HUES64 (cell line): ENCODE measurements around the gene AIG1.
"Not testable (repeated sequence)": the region's sequence is repeated elsewhere in the genome, so short reads cannot be mapped to it uniquely, and the experiment has no call there.

Experiments used
- H3K27ac ChIP-seq: 2 replicates; pipeline ENCODE4 v1.7.0; 2013; ENCODE audit warnings: low read depth, low read length, inconsistent platforms
- H3K27me3 ChIP-seq: 2 replicates; pipeline ENCODE4 v1.6.1; 2013; ENCODE audit warnings: mild to moderate bottlenecking, low read length; ENCODE audit not compliant: insufficient read depth
- H3K36me3 ChIP-seq: 2 replicates; pipeline ENCODE4 v1.6.1; 2013; ENCODE audit warnings: mild to moderate bottlenecking, low read length; ENCODE audit not compliant: insufficient read depth
- H3K4me1 ChIP-seq: 2 replicates; pipeline ENCODE4 v1.6.1; 2013; ENCODE audit warnings: mild to moderate bottlenecking, low read length, moderate library complexity; ENCODE audit not compliant: insufficient read depth
- H3K4me3 ChIP-seq: 2 replicates; pipeline ENCODE4 v1.5.1; 2013; ENCODE audit warnings: mild to moderate bottlenecking, low read length, moderate library complexity
- H3K9ac ChIP-seq: 2 replicates; pipeline ENCODE4 v1.6.1; 2013; ENCODE audit warnings: mild to moderate bottlenecking, low read depth, low read length
- H3K9me3 ChIP-seq: 2 replicates; pipeline ENCODE4 v1.6.1; 2013; ENCODE audit warnings: low read depth, low read length; ENCODE audit not compliant: insufficient read depth
- WGBS: fragments of 150-250, 120-280 bp; methylation state at CpG from one replicate; pipeline ENCODE4 v1.1.7; 2013; ENCODE audit warnings: missing lambda C conversion rate; 5-methylcytosine and 5-hydroxymethylcytosine counted together

The AIG1 gene

DNA sequence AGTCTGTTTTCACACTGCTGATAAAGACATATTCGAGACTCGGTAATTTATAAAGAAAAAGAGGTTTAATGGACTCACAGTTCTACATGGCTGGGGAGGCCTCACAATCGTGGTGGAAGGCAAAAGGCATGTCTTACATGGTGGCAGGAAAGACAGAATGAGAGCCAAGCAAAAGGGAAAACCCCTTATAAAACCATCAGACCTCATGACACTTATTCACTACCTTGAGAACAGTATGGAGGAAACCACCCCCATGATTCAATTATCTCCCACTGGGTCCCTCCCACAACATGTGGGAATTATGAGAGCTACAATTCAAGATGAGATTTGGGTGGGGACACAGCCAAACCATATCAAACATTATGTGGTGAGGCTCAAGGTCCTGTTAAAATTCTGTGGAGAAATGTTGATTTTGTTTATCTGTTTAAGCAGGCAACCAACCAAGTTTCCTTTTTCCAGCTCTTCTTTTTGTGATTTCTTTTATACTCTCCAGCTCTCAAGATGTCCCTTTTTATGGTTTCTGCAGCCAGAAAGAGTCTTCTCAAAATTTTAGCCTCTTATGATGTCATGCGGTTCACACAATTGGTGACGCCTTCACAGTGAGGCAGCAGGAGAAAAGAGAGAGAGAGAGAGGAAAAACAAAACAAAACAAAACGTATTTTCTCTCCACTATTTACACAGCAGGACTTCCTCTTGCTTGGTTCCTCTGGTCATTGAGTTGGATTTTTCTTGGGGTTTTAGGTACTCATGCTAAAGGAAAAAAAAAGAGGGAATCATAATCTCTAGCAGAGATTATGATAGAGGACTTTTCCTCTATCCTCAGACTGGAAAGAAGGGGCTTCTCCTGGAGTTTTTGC is 18.0 kb downstream of the AIG1 start:
- Histone ChIP-seq H3K9ac (no peak overlapping the region), H3K36me3 (no peaks in the 10 kb centered on the region), H3K27me3 (no peaks in the 10 kb centered on the region), H3K27ac (no peak overlapping the region), H3K9me3 (no peaks in the 10 kb centered on the region), H3K4me3 (no peak overlapping the region), H3K4me1 (peaks cover 7% of the 10 kb centered on the region; the same call in 1 of the 2 replicates)
- 87% methylated on average over 5 of the region's 6 CpGs for WGBS

- H3K27ac ChIP-seq, result no peak overlapping the region
- no peak overlapping the region for H3K9ac ChIP-seq
- no peaks in the 10 kb centered on the region for H3K9me3 ChIP-seq
- H3K4me1 ChIP-seq, result peaks cover 7% of the 10 kb centered on the region; the same call in 1 of the 2 replicates
- H3K27me3 ChIP-seq, result no peaks in the 10 kb centered on the region
- no peak overlapping the region for H3K4me3 ChIP-seq
- H3K36me3 ChIP-seq, result no peaks in the 10 kb centered on the region
These were observed 18.6 kb downstream of the AIG1 start for GRCh38 chr6:143079325-143079640.

- not testable (repeated sequence) for H3K9me3 ChIP-seq, H3K27ac ChIP-seq, H3K4me1 ChIP-seq, H3K27me3 ChIP-seq, H3K4me3 ChIP-seq, H3K9ac ChIP-seq, H3K36me3 ChIP-seq
- WGBS, result 94% methylated on average over 9 of the region's 9 CpGs
These were observed 21.6 kb downstream of the AIG1 start for GRCh38 chr6:143082274-143082673.

DNA sequence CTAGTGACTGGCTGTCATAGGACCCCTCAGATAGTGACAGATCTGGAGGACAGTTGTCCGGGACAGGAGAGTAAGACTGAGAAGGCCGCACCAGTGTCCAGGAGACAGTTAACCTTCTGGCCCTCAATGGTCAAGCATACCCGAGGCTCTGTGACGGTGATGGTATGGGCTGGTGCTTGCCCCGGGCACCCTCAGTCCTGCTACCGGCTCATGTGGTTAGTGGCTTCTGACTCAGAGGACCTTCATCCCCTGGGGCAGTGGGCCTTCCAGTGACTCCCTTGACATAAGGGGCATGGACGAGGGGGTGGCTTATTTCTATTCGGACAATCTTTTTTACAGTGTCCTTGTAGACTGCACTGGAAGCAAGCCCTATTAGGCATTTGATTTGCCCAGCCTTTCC is 23.3 kb downstream of the AIG1 start:
- H3K4me1 ChIP-seq, H3K9me3 ChIP-seq, H3K9ac ChIP-seq, H3K27ac ChIP-seq, H3K36me3 ChIP-seq, H3K27me3 ChIP-seq, H3K4me3 ChIP-seq: not testable (repeated sequence)
- 97% methylated on average over 8 of the region's 8 CpGs for whole genome bisulfite sequencing

DNA sequence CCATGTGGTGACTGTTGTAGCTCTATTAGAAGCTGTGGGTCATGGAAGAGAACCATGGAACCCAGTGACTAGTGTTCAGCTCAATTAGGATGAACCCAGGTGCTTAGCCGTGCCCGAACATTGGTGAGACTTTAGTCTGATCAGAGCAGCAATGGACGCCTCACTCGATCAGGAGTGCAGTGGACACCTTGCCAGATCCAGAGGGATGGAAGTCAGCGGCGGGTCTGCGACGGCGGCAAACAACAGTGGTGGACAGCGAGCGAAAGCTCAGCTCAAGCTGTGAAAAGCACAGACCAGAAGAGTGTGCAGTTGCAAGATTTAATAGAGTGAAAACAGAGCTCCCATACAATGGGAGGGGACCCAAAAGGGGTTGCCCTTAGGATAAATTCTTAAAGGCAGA is 26.6 kb downstream of the AIG1 start:
- not testable (repeated sequence) for H3K4me1 ChIP-seq, H3K4me3 ChIP-seq, H3K27me3 ChIP-seq, H3K9me3 ChIP-seq, H3K36me3 ChIP-seq, H3K9ac ChIP-seq, H3K27ac ChIP-seq
- 93% methylated on average over 11 of the region's 11 CpGs for WGBS

DNA sequence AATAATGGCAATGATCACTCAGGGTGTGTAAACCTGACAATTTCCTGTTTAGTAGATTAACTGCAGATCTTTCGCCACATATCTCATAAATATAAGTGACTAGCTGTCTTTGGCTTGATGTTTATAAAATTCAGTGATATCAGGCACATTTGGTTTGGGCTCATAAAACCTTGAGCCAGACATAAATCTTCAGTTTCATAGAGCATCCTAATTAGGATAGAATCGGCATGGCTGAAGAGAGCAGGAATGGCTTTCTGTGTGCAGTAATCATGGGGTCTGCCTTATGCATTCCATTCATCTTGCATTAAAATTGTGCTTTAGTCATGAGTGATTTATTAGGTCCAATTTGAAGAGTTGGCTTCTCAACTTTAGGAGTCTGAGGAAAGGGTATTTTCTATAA is 27.2 kb downstream of the AIG1 start:
- no peak overlapping the region for H3K4me3 ChIP-seq

GRCh38 chr6:143090314-143091044 is 29.8 kb downstream of the AIG1 start:
- WGBS, result 91% methylated on average over 2 of the region's 3 CpGs
- H3K27ac ChIP-seq, result no peak overlapping the region
- no peak overlapping the region for H3K9ac ChIP-seq
- no peaks in the 10 kb centered on the region for H3K9me3 ChIP-seq
- no peaks in the 10 kb centered on the region for H3K27me3 ChIP-seq
- no peaks in the 10 kb centered on the region for H3K4me1 ChIP-seq
- no peaks in the 10 kb centered on the region for H3K36me3 ChIP-seq
- H3K4me3 ChIP-seq, result no peak overlapping the region

More for the DNA sequence above, 27.2 kb downstream of the AIG1 start:
- H3K27ac ChIP-seq, result no peak overlapping the region
- 100% methylated on average over 1 of the region's 2 CpGs for whole genome bisulfite sequencing
- H3K27me3 ChIP-seq, result no peaks in the 10 kb centered on the region
- no peaks in the 10 kb centered on the region for H3K36me3 ChIP-seq
- no peaks in the 10 kb centered on the region for H3K4me1 ChIP-seq
- H3K9ac ChIP-seq, result no peak overlapping the region
- no peaks in the 10 kb centered on the region for H3K9me3 ChIP-seq

DNA sequence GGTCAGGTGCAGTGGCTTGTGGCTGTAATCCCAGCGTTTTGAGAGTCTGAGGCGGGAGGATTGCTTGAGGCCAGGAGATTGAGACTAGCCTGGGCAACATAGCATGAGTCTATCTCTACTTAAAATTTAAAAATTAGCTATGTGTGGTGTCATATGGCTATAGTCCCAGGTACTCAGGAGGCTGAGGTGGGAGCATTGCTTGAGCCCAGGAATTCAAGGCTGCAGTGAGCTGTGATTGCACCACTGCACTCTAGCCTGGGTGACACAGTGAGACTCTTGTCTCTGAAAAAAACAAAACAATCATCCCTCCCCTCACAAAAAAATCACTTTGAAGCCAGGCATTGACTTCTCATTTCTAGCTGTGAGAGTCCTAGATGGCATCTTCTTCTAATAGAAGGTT is 32.1 kb downstream of the AIG1 start:
- no peak overlapping the region for H3K27ac ChIP-seq
- no peak overlapping the region for H3K4me3 ChIP-seq
- H3K36me3 ChIP-seq, result no peaks in the 10 kb centered on the region
- H3K27me3 ChIP-seq, result no peaks in the 10 kb centered on the region
- no peak overlapping the region for H3K9ac ChIP-seq
- H3K4me1 ChIP-seq, result no peaks in the 10 kb centered on the region
- H3K9me3 ChIP-seq, result no peaks in the 10 kb centered on the region
- WGBS, result 93% methylated on average over 2 of the region's 2 CpGs

DNA sequence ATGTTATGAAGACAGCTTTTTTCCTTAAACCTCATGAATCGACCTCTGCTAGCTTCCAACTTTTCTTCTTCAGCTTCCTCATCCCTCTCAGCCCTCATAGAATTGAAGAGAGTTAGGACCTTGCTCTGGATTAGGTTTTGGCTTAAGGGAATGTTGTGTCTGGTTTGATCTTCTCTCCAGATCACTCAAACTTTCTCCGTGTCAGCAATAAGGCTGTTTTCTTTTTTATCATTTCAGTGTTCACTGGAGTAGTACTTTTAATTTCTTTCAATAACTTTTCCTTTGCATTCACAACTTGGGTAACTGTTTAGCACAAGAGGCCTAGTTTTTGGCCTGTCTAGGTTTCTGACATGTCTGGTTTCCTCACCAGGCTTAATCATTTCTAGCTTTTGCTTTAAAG is 32.6 kb downstream of the AIG1 start:
- Histone ChIP-seq H3K36me3 (no peaks in the 10 kb centered on the region), H3K27ac (no peak overlapping the region), H3K27me3 (no peaks in the 10 kb centered on the region), H3K9ac (no peak overlapping the region), H3K4me3 (no peak overlapping the region), H3K9me3 (no peaks in the 10 kb centered on the region), H3K4me1 (no peaks in the 10 kb centered on the region)
- WGBS, result 100% methylated on average over 1 of the region's 2 CpGs

- 100% methylated on average over 1 of the region's 2 CpGs for WGBS
These were observed 35.7 kb downstream of the AIG1 start for GRCh38 chr6:143096403-143096802.

DNA sequence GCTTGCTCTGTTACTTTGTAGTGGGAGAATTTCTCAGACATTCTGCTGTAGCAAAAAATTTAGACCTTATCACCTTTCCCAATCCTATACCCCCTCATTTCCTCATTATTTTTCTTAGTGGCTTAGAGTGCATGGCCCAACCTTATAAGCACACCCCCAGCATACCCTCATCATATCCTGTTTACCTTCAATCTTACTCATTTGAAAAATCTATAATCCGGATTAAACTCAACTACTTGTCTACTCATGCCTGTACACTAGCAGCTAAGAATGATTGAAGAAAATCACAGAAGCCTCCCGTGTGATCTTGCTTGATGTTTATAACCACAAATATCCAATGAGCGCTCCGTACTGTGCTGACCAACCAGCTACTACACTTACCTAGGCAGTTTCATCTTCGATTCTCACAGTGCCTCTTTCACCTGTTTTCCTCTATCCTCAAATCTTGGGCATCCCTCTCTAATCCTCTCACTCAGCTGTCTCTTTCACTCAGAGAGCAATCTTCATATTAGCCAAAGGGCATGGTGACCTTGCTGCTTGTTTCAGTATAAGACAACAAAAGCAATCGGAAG is 36.6 kb downstream of the AIG1 start:
- H3K27ac ChIP-seq, result no peak overlapping the region
- no peaks in the 10 kb centered on the region for H3K9me3 ChIP-seq
- H3K4me1 ChIP-seq, result no peaks in the 10 kb centered on the region
- WGBS, result 95% methylated on average over 6 of the region's 6 CpGs
- H3K27me3 ChIP-seq, result no peaks in the 10 kb centered on the region
- H3K9ac ChIP-seq, result no peak overlapping the region
- H3K4me3 ChIP-seq, result no peak overlapping the region
- no peaks in the 10 kb centered on the region for H3K36me3 ChIP-seq

More at GRCh38 chr6:143096403-143096802, 35.7 kb downstream of the AIG1 start:
- Histone ChIP-seq H3K4me1 (no peaks in the 10 kb centered on the region), H3K4me3 (no peak overlapping the region), H3K27ac (no peak overlapping the region), H3K27me3 (no peaks in the 10 kb centered on the region), H3K36me3 (no peaks in the 10 kb centered on the region), H3K9ac (no peak overlapping the region), H3K9me3 (no peaks in the 10 kb centered on the region)
